ES-I3 (cell line): ENCODE measurements around the gene NOB1.

ENCODE experiments used
- H3K36me3 ChIP-seq: 2 replicates; pipeline ENCODE4 v1.6.1; 2013; ENCODE audit warnings: mild to moderate bottlenecking, low read length, control low read depth, moderate library complexity; ENCODE audit not compliant: insufficient read depth
- H3K4me1 ChIP-seq: 2 replicates; pipeline ENCODE4 v1.6.1; 2013; ENCODE audit warnings: mild to moderate bottlenecking, control low read depth, low read length; ENCODE audit not compliant: insufficient read depth
- H3K9ac ChIP-seq: 2 replicates; pipeline ENCODE4 v1.6.1; 2013; ENCODE audit warnings: low read depth, mild to moderate bottlenecking, low read length, moderate library complexity
- H3K9me3 ChIP-seq: 2 replicates; pipeline ENCODE4 v1.6.1; 2013; ENCODE audit warnings: mild to moderate bottlenecking, low read length, moderate library complexity; ENCODE audit not compliant: control insufficient read depth, insufficient read depth

NOB1 gene

GRCh38 chr16:69720822-69721430, 33.8 kb downstream of the NOB1 start:
- H3K36me3 ChIP-seq: 0 out of 2 replicates have a peak, but pooled peaks cover 6% of the 10 kb centered on the region
- H3K9me3 ChIP-seq: no peaks in the 10 kb centered on the region
- no peak overlapping the region for H3K9ac ChIP-seq
- H3K4me1 ChIP-seq: peaks cover 3% of the 10 kb centered on the region

- no peaks in the 10 kb centered on the region for H3K9me3 ChIP-seq
- no peak overlapping the region for H3K9ac ChIP-seq
- peaks cover 3% of the 10 kb centered on the region for H3K4me1 ChIP-seq
- H3K36me3 ChIP-seq: 0 out of 2 replicates have a peak, but pooled peaks cover 11% of the 10 kb centered on the region
Measured at GRCh38 chr16:69718111-69718764, 36.5 kb downstream of the NOB1 start.

GRCh38 chr16:69717066-69717465, 37.7 kb downstream of the NOB1 start:
- Histone ChIP-seq H3K36me3 (peaks cover 17% of the 10 kb centered on the region; the same call in 1 of the 2 replicates), H3K4me1 (no peaks in the 10 kb centered on the region), H3K9ac (no peak overlapping the region), H3K9me3 (no peaks in the 10 kb centered on the region)

GRCh38 chr16:69712914-69713581, 41.7 kb downstream of the NOB1 start:
- Histone ChIP-seq H3K9me3 (no peaks in the 10 kb centered on the region), H3K4me1 (no peaks in the 10 kb centered on the region), H3K9ac (no peak overlapping the region), H3K36me3 (peaks cover 26% of the 10 kb centered on the region)

DNA sequence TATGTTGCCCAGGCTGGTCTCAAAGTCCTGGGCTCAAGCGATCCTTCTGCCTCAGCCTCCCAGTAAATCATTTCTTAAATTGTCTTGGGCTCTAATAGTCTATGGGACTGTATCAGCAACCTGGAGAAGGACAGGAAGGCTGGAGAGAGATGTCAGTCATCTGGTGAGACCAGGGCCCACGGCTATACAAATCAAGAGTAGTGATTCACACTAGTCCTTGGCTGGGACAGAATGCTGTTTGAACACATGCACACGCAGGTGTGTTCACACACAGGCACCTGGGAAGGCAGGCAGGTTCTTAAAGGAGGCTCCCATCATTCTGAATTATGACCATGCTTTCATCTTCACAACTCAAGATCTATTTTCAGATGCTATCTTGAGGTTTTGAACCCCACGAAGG, 42.4 kb downstream of the NOB1 start:
- Histone ChIP-seq H3K9ac (no peak overlapping the region), H3K4me1 (no peaks in the 10 kb centered on the region), H3K36me3 (peaks cover 26% of the 10 kb centered on the region), H3K9me3 (no peaks in the 10 kb centered on the region)

DNA sequence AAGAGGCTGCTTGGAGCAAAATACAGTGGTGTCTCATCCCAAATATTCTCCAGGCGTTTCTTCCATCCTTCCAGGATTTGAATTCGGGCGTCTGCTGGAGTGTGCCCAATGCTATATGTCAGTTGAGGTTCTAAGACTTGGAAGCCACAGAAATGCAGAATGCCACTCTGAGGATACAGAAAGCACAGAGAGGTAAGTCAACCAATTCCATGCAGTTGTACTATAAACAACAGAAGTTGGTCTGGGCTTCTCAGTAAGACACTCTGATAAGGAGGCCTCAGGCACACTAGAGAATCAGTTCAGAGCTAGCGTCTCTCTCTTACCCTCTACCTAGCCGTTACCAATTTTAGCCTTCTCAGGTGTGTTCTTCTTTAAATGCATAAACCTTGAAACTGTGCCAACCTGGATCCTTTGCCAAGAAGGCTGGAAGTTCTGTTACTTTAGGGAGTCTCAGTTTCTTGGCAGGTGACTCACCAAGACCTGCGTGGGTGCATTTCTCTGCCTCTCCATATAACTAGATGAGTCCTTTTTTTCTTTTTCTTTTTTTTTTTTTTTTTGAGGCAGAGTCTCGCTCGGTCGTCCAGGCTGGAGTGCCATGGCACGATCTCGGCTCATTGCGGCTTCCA, 43.5 kb downstream of the NOB1 start:
- H3K9me3 ChIP-seq: no peaks in the 10 kb centered on the region
- no peak overlapping the region for H3K9ac ChIP-seq
- no peaks in the 10 kb centered on the region for H3K4me1 ChIP-seq
- H3K36me3 ChIP-seq: peaks cover 21% of the 10 kb centered on the region

GRCh38 chr16:69709456-69710084, 45.2 kb downstream of the NOB1 start:
- no peak overlapping the region for H3K9ac ChIP-seq
- H3K4me1 ChIP-seq: no peaks in the 10 kb centered on the region
- H3K36me3 ChIP-seq: peaks cover 15% of the 10 kb centered on the region
- no peaks in the 10 kb centered on the region for H3K9me3 ChIP-seq

GRCh38 chr16:69707920-69708683, 46.6 kb downstream of the NOB1 start:
- H3K9ac ChIP-seq: no peak overlapping the region
- no peaks in the 10 kb centered on the region for H3K4me1 ChIP-seq
- peaks cover 15% of the 10 kb centered on the region for H3K36me3 ChIP-seq
- H3K9me3 ChIP-seq: no peaks in the 10 kb centered on the region

DNA sequence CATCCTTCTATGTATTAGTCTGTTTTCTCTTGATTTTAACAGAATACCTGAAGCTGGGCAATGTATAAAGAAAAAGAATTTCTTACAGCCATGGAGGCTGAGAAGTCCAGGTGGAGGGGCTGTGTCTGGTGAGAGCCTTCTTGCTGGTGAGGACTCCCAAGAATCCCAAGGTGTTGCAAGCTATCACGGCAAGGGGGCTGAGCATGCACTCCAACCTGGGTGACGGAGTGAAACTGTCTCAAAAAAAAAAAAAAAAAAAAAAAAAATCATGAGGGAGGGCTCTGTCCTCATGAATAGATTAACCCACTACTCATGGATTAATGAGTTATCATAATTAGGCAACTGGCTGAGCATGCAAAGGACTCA, 47.8 kb downstream of the NOB1 start:
- H3K9ac ChIP-seq: no peak overlapping the region
- peaks cover 10% of the 10 kb centered on the region for H3K36me3 ChIP-seq
- no peaks in the 10 kb centered on the region for H3K4me1 ChIP-seq
- H3K9me3 ChIP-seq: no peaks in the 10 kb centered on the region

GRCh38 chr16:69706256-69706974, 48.3 kb downstream of the NOB1 start:
- H3K4me1 ChIP-seq: no peaks in the 10 kb centered on the region
- H3K9ac ChIP-seq: no peak overlapping the region
- no peaks in the 10 kb centered on the region for H3K9me3 ChIP-seq
- peaks cover 10% of the 10 kb centered on the region for H3K36me3 ChIP-seq

- H3K9me3 ChIP-seq: no peaks in the 10 kb centered on the region
- no peaks in the 10 kb centered on the region; the same call in 1 of the 2 replicates for H3K36me3 ChIP-seq
- no peak overlapping the region for H3K9ac ChIP-seq
- H3K4me1 ChIP-seq: no peaks in the 10 kb centered on the region
Measured at GRCh38 chr16:69703638-69704037, 51.1 kb downstream of the NOB1 start.

GRCh38 chr16:69701866-69702265, 52.9 kb downstream of the NOB1 start:
- Histone ChIP-seq H3K36me3 (no peaks in the 10 kb centered on the region; the same call in 1 of the 2 replicates), H3K9me3 (no peaks in the 10 kb centered on the region), H3K4me1 (no peaks in the 10 kb centered on the region), H3K9ac (no peak overlapping the region)

DNA sequence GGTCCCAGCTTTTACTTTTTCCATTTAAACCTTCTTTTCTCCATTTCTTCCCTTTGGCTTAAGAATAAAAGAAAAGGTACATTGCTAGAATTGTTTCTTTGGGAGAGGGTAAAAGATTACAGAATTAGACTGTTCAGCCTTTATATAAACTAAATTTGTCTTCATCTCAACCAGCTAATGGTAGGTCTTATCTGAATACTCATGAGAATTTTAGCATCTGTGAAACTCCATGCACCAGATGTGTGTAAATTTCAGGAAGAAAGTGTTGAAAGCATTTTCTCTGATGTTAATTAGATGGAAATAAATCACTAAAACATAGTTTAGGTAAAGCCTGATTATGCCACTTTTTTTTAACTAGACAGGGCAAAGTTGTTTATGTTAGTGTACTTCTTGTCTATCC, 53.3 kb downstream of the NOB1 start:
- no peaks in the 10 kb centered on the region; the same call in 1 of the 2 replicates for H3K36me3 ChIP-seq
- H3K4me1 ChIP-seq: no peaks in the 10 kb centered on the region
- no peaks in the 10 kb centered on the region for H3K9me3 ChIP-seq
- H3K9ac ChIP-seq: no peak overlapping the region
